ENCODE measurements around the gene MIS12.

Gene MIS12

DNA sequence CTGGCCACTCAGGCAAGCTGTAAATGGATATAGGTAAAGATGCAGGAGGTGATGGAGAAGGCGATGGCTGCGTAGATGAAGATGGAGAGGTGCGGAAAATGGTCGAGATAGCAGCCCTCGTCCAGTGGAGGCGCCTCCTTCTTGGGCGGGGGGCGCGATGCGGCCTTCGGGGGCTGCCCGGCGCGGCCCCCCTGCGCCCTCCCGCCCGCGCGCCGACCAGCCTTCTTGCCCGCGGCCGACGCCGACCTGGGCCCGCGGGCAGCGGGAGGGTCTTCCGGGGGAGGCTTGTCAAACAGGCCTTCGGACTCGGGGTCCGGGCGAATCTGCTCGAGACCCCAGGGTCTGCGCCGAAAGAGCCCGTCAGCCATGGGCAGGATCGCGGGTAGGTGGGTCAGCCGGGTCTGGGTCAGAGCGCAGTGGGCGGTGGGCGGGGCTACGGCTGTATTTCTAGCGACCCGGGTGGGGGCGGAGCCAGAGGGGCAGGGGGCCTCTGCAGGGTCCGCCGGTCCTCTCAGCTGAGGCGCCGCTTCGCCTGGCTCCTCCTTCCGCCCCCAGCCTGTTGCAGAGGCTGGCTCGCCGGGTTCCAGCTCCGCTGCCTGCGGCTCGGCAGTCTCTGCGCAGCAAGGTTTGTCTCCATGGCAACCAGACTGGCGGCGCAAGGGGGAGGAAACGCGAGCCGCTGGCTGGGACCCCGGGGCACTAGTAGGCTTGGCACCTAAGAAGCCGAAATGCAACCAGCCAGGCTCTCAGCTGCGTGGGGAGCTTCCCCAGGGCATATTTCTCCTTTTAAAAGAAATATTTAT, 14.4 kb downstream of the MIS12 start:
- DNase-seq = peak; percentile 89

DNA sequence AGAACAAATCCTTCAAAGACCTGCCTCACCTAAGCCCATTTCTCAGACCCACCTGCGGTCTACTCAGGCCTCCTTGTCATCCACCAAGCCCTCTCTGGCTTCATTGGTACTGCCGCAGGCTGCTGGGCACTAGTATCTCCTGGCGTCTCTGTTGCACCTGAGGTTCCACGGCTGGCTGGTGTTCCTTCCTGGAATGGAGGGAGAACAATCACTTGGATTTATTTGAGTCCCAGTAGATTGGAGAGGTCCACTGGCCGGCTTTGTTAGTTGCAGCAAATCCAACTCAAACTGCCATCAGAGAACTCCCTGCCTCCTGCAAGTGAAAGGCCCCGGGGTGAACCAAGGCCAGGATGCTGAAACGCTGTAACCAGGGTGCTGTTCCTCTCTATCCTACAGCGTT, 15.3 kb downstream of the MIS12 start:
- no peak for DNase-seq

DNA sequence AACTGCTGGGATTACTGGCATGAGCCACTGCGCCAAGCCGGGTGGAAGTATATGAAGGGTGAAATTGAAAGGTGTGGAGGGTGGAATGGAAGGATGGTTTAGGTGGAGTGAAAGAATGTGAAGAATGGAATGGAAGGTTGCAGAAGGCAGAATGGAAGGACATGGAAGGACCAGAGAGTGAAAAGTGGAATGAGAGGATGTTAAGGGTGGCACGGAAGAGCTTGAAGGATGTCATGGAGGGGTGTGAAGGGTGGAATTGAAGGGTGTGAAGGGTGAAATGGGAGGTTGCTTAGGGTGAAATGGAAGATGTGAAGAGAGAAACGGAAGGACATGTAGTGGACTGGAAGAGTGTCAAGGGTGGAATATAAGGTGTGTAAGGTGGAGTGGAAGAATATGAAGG, 16.2 kb downstream of the MIS12 start:
- no peak for DNase-seq

DNA sequence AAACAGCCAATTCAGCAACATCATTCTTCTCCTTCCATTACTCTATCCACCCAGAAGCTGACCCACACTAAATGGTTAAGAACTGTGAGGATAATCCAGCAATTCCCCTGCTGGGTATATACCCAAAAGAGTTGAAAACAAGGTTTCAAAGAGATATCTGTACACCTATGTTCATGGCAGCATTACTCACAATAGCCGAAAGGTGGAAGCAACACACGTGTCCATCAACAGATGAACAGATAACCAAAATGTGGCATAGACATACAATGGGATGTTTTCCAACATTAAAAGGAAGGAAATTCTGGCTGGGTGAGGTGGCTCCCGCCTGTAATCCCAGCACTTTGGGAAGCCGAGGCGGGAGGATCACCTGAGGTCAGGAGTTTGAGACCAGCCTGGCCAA, 19.9 kb downstream of the MIS12 start:
- no peak for DNase-seq

DNA sequence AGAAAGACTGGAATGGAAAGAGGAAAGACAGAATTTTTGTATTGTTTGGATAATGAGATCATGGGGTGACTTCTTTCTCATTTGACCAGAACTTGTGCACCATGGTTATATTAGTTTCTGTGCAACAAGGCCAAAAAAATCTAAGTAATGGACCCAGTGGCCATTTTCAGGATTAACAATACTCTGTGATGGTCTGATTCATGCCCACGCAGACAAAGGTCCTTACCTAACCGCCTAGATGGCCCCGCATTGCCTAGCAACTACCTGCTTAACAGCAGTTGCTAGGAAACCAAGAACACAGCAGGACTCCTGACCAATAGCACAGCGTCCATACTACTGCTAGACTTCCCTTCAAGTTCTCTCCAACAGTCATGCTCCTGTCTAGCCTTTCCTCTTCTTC, 22.4 kb downstream of the MIS12 start:
- DNase-seq = peak; percentile 43

DNA sequence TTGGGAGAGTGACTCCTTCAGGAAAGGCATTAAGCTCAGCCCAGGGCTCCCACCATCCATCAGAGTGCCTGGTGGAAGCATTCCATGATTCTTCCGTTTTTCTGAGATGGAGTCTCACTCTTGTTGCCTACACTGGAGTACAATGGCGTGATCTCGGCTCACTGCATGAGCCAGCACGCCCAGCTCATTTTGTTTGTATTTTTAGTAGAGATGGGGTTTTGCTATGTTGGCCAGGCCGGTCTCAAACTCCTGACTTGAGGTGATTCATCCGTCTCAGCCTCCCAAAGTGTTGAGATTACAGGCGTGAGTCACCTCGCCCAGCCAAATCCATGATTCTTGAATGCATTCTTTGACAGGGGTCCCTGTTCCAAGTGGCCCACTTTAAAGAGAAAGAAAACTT, 23.1 kb downstream of the MIS12 start:
- peak; percentile 68 for DNase-seq

DNA sequence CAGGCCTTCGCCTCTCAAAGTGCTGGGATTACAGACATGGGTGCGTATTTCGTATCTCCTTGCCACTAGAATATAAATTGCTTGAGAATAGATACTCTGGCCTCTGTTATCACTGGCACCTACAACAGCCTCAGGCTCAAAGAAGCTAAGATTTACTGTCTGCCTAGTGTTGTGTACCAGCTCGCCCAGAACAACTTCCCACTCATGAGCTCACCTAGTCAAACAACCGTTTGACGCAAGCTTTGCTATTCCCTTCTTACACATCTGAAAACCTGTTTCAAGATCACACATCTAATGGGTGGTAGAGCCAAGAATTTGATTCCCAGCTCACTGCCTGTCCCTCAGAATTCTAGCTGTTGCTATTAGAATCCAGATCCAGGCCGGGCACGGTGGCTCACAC, 24.4 kb downstream of the MIS12 start:
- no peak for DNase-seq

DNA sequence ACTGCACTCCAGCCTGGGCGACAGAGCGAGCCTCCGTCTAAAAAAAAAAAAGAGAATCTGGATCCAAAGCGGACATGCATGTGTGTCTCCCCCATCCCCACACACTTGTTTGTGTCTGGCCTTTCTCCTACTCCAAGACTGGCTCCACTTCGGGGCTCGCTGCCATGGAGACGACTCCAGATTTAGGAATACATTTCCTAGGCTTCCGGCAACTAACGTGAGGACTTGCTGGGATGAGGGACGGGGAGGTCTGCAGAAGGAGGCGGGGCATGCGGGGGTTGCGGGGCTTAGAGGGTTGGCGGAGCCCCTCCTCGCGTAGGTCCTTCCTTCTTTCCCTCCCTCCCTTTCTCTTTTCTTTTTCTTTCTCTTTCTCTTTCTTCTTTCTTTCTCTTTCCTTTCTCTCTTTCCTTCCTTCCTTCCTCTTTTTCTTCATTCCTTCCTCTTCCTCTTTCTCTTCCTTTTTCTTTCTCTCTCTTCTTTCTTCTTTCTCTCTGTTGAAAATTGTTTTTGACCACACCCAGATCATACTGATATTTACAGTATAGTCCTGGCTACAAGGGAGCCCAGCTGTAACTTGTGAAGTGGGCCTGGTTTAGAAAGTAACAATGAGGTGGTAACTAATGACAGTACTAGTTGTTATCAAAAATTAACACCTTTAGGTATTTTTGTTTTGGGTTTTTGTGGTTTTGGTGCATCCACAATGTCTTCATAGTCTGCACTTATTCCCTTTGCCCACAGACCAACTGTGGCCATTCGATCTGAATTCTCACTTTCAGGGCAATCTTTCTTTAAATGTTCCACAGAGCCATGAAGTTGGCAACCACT, 25.2 kb downstream of the MIS12 start:
- DNase-seq = peak; percentile 62

DNA sequence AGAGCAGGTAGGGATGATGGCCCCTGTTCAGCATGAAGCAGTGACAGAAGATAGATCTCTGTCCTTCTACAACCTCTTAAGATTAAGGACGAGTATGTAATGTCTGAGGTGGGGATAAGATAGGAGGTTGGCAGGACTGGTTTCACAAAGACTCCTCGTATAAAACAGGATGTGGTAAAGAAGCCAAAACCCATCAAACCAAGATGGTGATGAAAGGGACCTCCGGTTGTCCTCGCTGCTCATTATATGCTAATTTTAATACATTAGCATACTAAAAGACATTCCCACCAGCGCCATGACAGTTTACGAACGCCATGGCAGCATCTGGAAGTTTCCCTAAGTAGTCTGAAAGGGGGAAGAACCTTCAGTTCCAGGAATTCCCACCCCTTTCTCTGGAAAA, 27.3 kb downstream of the MIS12 start:
- no peak for DNase-seq

DNA sequence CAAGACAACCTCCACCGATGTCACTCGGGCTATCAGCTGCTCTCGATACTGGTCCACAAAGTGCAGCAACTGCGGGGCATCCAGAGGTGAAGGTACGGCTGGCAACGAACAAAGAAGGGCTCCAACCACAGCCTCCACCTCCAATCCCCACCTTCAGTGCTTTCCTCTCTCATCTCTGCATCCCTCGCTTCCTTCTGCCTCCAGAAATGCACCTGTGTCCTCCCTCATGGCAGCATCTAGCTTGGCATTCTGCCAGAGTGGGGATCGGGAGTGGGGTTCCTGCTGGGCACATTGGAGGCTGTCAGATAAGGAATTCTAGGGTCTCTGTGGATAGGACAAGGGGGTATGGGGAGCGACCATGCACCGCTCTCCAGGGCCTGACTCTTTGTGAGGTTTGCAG, 28.6 kb downstream of the MIS12 start:
- DNase-seq = no peak

DNA sequence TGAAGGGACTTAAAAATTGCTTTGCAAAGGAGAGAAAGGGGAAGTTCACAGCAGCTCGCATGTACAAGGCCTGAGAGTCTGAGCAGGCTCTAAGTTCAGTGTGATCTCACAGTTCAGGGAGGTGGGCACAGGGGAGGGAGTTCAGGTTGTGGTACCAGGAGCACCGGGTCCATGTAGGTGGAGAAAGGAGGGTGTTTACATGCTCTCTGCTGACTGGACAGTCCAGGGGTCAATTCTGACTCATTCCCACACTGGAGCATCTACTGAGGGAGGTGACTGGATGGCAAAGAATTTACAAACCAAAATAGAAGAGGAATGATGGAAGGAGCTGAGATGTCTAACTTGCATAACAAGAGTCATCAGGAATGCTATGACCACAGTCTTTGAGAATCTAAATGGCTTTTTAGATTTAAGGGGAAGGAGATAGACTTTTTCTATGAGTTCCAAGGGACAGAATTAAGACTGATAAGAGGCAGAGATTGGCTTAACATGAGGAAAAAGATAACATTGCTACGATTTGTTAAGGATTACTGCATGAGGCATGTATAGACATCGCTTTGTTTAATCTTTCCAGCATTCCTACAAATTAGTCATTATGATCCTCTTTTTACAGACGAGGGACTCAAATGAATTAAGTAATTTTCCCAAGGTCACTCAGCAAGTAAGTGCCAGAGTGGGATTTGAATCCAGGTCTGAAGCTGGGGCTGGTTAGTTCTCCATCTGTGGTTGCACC, 29.9 kb downstream of the MIS12 start:
- DNase-seq = peak; percentile 96

DNA sequence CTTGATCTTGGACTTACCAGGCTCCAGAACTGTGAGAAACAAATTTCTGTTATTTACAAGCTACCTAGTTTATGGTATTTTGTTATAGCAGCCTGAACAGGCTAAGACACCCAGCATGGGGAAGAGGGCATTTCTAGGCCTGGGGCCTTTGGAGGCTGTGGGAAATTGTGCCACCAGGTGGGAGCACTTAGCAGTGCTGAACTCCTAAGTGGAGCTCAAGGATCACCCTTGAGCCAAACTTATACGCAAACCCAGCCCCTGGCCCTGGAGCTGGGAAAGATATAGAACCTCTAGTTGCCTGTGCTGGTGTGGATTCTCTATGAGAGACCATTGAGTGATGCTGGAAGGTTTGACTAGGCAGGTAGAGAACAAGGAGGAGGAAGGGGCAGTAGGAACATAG, 36.1 kb downstream of the MIS12 start:
- no peak for DNase-seq

DNA sequence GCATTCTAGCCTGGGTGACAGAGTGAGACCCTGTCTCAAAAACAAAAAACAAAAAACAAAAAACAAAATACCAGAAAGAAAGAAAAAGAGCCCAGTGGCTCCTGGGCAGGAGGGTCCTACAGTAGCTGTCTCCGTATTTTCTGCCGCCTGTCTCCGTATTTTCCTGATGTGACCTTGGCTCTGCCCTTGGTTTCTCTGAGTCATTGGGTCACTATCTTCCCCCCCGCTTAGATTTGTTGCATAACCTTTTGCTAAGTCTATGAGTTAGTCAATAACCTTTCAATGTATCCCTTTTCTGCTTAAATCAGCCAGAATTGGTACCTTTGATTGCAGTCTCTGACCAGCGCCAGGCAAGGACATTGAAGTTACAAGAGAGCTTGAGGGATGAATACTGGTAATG, 36.9 kb downstream of the MIS12 start:
- DNase-seq = no peak

DNA sequence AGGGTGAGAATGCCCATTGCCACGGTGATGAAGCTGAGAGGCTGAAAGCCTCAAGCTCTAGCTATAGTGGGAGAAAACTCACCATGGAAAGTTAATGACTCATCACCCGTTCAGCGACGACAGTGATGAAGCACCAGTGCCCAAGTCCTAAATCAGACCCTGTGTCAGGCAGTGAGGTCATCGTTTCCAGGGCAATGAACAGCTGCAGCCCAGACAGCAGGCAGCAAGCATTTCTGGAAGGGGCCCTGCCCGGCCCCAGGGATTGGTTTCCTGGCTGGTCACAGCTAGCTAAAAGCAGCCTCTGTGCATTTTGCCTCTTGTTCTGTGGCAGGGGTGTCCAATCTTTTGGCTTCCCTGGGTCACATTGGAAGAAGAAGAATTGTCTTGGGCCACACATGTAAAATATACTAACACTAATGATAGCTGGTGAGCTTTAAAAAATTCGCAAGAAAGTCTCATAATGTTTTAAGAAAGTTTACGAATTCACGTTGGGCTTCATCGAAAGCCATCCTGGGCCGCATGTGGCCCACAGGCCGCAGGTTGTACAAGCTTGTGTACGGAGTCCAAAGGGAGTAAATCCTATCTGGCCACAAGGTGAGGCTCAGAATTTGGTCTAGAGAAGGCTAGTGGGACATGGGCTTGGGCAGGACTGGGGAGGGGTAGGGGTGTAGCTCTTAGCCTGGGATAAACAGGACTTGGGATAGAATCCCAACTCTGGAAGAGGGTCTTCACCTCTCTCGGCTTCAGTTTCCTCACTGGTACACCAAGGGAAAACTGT, 40.6 kb downstream of the MIS12 start:
- peak; percentile 96 for DNase-seq

DNA sequence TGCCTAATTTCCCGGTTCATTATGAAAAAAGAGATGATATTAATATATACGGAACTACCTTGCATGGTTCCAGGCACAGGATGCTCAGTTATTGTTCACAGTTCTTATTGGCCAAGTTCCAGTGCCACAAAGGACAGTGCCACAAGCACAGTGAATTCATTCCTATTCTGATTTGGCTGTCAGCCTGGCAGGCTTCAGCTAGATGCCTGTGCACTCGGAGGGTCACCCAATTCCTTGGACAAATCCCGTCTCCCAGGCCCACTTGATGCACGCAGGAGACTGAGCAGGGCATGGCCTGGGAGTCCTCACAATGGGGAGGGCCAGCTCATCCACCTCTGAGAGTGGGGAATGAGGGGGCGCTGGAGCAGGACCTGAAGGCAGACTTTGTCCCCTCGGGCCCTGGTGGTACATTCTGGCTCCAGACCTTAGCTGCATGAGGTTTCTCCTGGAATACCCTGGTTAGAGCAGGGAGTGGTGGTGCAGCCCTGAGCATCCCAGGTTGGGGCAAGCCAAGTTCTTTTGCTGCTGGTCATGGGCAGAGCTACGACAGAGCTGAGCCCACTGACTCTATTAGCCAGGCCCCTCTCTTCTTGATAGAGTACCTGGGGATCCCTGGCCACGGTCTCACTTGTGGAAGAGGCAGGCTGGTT, 41.4 kb downstream of the MIS12 start:
- DNase-seq = no peak

DNA sequence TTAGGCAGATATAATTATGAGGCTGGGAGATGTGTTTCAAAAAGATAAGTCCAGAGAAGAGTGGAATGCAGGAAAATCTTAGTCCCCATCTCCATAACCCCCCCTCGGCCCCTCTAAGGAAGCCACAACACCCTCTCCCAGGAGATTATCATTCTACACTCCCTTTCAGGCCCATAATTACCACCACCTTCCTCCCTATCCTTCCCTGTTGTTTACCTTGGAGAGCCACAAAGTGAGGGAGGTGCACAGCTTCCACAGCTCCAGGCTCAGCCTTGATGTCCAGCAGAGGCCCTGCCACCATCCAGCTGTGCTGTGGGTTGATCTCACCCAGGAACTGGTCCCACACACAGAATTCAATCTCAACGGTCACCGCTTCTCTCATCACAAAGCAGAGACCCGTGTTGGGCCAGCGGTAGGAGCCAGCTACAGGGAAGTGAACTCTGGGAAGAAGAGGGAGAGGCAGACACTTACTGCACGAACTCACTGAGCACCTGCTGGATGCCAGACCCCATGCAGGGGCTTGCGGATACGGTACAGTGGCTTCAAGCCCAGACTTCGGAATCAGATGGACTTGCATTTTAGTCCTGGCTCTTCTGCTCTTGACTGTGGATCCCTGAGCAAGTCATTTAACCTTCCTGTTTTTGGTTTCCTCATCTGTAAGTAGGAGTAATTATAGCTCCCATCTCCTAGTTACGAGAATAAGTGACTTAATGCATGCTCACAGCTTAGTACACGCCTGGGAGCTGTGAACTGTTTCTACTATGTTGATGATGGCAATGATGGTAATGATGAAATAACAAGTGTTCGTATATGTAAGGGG, 44.1 kb downstream of the MIS12 start:
- no peak for DNase-seq

DNA sequence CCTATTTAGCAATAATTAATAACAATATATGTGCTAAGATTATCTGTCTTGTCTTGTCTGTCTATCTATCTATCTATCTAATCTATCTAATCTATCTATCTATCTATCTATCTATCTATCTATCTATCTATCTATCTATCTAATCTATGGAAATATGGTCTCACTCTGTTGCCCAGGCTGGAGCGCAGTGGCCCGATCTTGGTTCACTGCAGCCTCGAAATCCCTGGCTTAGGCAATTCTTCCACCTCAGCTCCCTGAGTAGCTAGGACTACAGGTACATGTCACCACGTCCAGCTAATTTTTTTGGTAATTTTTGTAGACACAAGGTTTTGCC, 44.7 kb downstream of the MIS12 start:
- no peak for DNase-seq

DNA sequence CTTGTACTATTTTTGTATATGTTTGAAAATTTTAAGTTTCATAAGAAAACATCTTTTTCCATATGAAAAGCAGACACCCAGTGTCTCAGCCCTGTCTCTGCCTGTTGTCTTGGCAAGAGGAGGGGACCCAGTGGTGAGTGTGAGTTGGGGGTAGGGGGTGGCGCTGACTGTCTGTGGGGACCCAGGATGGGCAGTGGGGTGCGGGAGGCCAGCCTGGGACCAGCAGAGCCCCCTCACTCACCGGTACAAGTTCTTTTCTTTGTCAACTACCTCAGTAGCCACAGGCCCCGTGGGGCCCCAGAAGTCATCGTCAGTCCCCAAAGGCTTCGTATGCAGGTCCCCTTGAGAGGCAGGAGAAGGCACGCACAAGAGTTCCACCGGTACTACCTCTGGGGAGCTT, 46.2 kb downstream of the MIS12 start:
- DNase-seq = no peak

DNA sequence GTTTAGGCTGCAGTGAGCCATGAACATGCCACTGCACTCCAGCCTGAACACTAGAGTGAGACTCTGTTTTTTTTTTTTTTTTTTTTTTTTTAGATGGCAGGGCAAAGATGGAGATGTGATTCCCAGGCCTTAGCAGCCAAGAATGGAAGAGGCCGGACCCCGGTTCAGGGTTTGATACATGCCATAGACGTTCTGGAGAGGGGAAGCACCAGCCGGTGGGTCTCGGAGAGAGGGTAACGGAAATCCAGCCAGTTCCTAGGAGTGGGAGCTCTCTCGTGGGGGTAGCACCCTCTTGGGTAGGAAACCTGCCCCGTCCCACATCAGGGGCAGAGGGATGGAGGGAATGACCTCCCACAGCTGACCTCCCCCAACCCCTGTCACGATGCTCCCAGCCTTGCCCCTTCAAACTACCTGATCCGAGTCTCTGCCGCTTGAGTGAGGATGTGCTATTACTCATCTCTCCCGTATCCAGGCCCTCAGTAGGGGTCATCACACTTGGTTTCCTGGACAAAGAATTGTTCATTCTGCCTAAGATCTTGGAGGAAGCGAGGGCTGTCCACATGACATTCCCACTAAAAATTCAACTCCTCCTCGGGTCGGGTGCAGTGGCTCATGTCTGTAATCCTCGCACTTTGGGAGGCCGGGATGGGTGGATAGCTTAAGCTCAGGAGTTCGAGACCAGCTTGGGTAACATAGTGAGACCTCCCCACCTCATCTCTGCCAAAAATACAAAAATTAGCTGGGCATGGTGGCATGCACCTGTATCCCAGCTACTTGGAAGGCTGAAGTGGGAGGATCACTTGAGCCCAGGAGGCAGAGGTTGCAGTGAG, 47.3 kb downstream of the MIS12 start:
- no peak for DNase-seq

DNA sequence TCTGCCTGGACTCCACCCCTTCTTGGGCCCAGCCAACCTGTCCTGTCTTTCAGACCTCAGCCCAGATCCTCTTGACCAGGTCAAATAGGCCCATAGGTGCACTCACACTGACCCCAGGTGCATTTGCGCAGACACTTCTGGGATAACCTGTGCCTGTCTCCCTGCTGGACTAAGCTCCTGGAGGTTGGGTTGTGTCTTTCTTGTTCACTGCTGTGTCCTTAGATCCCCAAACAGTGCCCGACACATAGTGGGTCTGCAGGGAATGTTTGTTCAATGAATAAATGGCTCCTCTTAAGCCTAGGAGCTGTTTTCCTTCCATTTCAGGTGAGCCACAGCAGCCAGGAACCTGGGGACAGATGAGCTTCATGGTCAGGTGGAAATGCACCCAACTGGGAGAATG, 49.1 kb downstream of the MIS12 start:
- DNase-seq = no peak
